A172 (cell line): ENCODE results near the gene LGALS9. TPM values are rescaled to one million over a fixed set of nuclear protein-coding genes. Genes with fewer than 3 reads are reported as not detected.

Experiments
- DNase-seq: peaks from one replicate; pipeline ENCODE4 v3.0.0-alpha.2; 2015; ENCODE audit warnings: low spot score
- total RNA-seq: library from RNA; depleted of rRNA; stranded (reverse); fragments of >200 nt; shearing (Covaris generic); gene quantifications from 2 replicates; pipeline ENCODE4 v1.2.3, GENCODE V29; 2014

LGALS9 gene
- total RNA-seq, 1 experiment from 2014 or later, result 1.4 TPM

- no peak for DNase-seq
Measured at GRCh38 chr17:27603421-27603770, 27.6 kb upstream of the LGALS9 start.

- no peak for DNase-seq
Measured at GRCh38 chr17:27603880-27604794, 26.9 kb upstream of the LGALS9 start.

GRCh38 chr17:27605409-27605808 is 25.6 kb upstream of the LGALS9 start:
- DNase-seq, result no peak

- DNase-seq, result no peak
Measured at GRCh38 chr17:27607521-27608091, 23.4 kb upstream of the LGALS9 start.

- no peak for DNase-seq
Measured at GRCh38 chr17:27608328-27609230, 22.4 kb upstream of the LGALS9 start.

GRCh38 chr17:27609611-27610303 is 21.2 kb upstream of the LGALS9 start:
- peak; percentile 32 for DNase-seq

GRCh38 chr17:27610304-27610677 is 20.7 kb upstream of the LGALS9 start:
- DNase-seq, result no peak

- DNase-seq, result no peak
Measured at GRCh38 chr17:27612160-27612770, 18.7 kb upstream of the LGALS9 start.

GRCh38 chr17:27613433-27613832 is 17.6 kb upstream of the LGALS9 start:
- no peak for DNase-seq

GRCh38 chr17:27615121-27615520 is 15.9 kb upstream of the LGALS9 start:
- DNase-seq, result no peak

- no peak for DNase-seq
Measured at GRCh38 chr17:27616414-27616813, 14.6 kb upstream of the LGALS9 start.

GRCh38 chr17:27618417-27618816 is 12.6 kb upstream of the LGALS9 start:
- no peak for DNase-seq

GRCh38 chr17:27620721-27621120 is 10.3 kb upstream of the LGALS9 start:
- no peak for DNase-seq

- no peak for DNase-seq
Measured at GRCh38 chr17:27621536-27621935, 9.5 kb upstream of the LGALS9 start.

- no peak for DNase-seq
Measured at GRCh38 chr17:27621942-27622559, 8.9 kb upstream of the LGALS9 start.

GRCh38 chr17:27622986-27623385 is 8.0 kb upstream of the LGALS9 start:
- no peak for DNase-seq

GRCh38 chr17:27623614-27624013 is 7.4 kb upstream of the LGALS9 start:
- no peak for DNase-seq

GRCh38 chr17:27624539-27624938 is 6.4 kb upstream of the LGALS9 start:
- DNase-seq, result no peak

- no peak for DNase-seq
Measured at GRCh38 chr17:27625856-27626255, 5.1 kb upstream of the LGALS9 start.

GRCh38 chr17:27627514-27627913 is 3.5 kb upstream of the LGALS9 start:
- no peak for DNase-seq

- DNase-seq, result no peak
Measured at GRCh38 chr17:27628376-27628775, 2.6 kb upstream of the LGALS9 start.
